HK-2 (cell line): ENCODE measurements around the gene WSCD2.

Experiments
- DNase-seq: peaks from one replicate; pipeline ENCODE4 v3.0.0-alpha.2; 2018; ENCODE audit not compliant: unreplicated experiment

The WSCD2 gene

DNA sequence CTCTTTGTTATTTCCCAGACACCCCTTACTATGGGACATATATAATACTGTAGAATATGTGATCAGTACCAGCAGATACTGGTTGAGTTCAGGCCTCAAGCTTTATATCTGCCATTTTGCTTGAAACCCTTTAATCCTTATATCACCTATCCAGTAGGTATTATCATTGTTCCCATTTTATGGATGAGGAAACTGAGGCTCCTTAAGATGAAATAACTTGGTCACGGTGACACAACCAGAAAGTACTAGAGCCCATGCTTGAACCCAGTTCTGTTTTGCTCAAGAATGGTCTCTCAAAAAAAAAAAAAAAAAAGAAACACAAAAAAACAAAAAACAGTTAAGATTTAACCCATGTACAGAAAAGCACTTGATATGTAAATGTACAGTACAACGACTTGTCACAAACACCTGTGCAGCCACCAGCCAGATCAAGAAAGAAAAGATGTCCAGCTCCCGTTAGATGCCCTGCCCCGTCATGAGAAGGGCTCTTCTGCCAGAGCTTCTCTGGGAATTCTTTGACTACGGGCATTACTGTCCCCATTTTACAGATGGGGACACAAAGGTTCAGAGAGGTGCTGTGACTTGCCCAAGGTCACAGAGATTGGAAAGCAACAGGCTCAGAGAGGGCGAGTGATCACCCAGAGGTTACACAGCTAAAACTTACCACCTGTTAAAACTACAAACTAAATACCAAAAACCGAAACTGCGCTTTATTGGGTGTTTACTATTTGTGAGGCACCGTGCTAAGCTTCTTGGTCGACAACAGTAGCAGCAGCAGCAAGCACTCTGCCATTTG, 669 bp upstream of the WSCD2 start:
- DNase-seq = no peak

DNA sequence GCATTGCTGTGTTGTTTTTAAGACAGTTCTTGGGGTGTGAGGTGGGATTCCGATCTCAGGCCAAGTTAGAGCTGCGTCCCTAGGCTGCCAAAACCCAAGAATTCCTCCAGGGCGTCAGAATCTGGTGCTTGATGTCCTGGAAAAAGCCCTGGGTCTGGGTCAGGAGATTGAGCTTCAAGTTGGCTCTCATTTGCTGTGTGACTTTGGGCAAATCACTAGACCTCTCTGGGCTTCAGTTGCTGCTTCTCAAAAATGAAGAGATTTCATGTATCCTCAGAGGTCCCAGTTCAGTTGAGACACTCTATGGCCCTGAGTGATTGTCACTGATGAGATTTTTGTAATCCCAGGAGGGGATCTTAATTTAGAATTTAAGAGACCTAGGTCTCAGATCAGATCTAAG, 1.9 kb downstream of the WSCD2 start:
- no peak for DNase-seq

DNA sequence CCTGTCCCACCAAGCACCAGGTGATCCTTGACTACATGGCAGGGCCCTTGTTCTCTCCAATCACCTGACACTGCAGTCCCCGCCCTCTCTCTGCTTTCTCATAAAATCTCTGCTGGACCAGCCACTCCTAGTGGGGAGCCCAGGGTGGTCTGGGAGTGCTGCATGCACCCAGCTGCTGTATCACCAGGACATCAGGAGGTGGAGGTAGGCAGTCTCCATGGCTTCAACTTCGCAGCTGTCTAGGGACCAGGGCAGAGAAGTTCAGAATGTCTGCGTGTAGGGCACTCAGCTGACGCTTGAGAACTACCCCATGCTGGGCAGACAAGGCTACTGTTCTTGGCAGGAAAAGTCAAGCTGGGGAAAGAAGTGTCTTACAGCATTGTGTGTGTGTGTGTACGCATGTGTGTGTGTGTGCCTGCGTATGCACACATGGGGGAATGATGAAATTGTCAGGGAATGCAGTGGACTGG, 2.6 kb downstream of the WSCD2 start:
- no peak for DNase-seq

DNA sequence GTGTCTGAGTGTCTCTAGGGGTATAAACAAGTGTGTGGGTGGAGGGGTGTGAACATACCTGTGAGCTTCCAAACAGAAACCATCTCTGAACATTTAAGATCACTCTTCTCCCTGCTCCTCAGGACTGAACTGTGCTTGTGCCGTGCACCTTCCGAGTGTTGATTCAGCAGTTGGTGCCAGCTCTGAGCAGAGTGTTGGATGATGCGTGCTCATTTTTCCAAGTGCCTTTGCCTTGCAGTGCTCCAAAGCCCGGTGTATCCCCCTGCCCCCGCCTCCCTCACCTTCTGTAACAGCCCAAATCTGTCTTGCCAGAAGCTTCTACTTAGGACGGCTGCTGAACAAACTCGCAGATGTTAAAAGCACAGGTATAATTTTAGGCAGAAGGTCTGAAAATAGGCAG, 4.4 kb downstream of the WSCD2 start:
- DNase-seq = no peak

DNA sequence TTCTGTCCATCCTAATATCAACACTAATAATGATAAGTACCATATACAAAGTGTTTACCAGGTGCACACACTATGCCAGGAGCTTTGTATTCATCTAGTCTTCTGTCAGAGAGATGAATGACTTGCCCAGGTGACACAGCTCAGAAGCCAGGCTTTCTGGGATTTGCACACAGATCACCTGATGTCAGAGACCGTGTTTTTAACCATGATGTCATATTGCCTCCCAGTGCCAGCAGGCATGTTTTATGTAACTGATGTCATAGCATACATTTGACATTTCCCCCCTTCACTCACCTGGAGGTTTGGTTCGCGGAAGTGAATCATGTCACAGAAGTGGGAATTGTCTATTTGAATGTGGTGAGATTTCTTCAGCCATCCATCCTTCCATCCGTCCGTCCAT, 5.7 kb downstream of the WSCD2 start:
- DNase-seq = no peak

DNA sequence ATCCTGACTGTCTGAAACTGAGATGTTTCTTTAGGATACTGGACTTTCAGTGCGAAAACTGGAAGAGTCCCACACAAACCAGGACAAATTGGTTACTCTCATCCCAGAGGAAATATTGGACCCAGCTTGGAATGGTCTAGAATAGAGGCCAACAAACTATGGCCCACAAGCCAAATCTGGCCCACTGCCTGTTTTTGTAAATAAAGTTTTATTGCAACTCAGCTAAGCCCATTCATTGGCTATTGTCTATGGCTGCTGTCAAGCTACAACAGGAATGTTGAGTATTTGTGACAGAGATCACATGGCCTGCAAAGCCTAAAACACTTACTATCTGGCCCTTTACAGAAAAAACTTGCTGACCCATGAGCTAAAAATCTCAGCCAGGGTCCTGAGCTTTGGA, 6.5 kb downstream of the WSCD2 start:
- DNase-seq = no peak

DNA sequence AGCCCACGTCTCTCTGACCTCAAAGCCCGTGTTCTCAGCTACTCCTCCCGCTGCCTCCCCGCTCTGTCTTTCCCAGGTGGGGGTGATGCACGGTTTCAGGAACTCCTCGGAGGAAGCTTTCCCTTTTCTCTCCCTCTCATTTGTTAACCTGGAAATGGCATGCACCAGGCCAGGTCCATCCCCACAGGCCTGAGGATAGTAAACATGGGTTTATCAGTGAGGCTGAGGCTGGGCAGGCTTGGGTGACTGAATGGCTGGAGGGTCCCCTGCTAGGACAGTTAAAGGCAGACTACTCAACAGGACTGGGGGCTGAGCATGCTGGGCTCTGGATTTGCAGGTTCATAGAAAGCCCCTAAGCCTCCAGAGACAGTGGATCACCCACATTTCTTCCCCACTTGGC, 7.6 kb downstream of the WSCD2 start:
- DNase-seq = no peak

DNA sequence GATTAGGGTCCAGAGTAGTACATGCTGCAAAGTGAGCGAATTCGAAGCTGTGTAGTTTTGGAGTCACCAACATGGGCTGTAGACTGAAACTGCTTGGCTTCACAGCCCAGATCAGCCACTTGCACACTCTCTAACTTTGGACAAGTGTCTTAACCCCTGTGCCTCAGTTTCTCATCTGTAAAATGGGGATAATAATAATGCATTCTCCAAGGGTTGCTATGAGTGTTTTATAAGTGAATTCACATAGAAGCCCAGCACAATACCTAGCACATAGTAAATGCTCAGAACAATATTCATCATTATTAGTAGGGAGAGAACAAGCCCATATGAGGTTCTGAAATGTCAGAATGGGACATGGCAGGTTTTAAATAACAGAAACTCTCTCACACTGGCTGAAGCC, 10.4 kb downstream of the WSCD2 start:
- DNase-seq = no peak

DNA sequence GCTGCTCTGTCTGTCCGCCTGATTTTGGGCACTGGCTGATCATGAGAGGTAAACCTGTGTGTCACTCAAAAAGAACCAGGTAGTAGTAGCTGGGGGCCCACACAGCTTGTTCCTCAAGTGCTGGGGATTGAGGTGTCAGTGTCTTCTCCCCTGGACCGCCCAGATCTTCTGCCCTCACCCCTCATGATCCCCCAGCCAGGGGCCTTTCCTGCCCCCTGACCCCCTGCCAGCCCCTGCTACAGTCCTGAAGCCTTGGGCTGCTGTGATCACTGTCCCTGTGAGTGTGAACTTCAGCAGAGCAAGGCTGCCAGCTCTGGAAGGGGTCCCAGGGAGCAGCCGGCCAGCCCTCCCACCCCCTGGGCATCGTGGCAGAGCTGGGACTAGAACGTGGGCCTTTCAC, 11.4 kb downstream of the WSCD2 start:
- no peak for DNase-seq

DNA sequence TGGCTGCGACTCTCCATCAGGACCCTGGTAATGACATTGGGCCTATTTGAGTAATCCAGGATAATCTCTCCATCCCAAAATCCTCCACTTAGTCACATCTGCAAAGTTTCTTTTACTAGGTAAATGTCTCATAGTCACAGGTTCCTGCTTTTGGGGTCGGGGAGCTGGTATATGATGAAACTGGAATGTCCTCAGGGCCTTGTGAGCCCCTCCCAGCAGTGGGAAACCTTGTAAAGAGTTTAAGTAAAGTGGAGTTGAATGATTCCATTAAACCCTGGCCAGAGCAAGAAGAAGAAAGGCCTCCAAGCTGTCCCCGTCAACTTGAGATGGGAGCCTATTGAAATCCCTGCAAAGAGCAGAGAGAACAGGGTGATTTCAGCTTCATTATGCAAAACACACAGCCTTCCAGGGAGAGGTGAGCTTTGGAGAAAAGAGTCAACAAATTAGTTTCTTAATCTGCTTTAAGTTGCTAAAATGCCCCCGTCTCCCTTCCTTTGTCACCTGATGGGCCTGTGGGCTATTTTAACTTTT, 12.6 kb downstream of the WSCD2 start:
- no peak for DNase-seq

DNA sequence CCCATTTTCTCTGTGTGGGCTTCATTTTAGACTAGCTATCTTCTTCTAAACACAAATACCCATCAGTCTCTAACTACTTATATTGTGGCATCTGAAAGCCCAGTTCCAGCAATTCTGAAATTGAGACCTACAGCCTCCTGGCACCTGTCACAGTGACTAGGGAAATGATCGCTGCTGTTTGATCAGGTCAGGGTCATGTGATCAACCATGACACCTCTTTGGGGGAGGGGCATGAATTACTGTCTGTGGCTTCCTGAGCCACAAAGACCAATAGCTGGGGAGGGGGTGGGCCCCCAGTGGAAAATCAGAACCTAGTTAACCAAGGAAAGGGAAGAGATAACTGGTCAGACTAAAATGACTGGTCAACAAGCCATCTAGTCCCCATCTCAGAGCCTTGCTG, 14.1 kb downstream of the WSCD2 start:
- no peak for DNase-seq

DNA sequence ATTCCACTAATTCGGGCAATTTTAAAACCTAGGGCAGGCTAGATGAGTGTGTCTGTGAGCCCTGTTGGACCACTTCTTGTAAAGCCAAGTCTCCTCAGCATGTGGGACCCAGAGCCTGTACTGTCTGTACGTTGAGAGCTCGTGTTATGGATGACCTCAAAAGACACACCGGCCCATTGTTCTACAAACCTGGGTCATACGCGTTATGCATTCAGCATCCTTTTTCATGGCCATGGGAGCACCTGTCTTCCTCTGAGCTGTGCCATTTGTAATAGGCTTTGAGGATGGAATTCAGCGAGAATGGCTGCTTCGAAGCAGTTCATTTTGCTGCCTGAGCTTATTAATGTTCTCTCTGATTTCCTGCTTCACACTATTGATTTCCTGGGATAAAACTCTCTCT, 15.0 kb downstream of the WSCD2 start:
- DNase-seq = no peak

DNA sequence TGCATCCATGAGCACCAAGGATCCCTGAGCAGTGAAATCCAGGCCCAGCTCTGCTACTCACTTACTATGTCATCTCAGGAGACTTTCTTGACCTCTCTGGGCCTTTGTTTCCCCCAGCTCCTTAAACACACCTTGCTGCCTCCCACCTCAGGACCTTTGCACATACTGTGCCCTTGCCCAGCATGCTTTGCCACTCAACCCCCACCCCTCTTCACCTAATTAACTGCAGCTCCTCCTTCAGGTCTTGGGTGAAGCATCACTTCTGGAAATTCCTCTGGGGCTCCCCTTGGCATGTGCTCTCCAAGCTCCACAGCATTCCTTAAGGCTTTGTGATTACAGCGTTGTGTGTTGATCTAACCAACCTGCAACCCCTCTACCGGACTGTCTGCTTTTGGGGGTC, 15.9 kb downstream of the WSCD2 start:
- DNase-seq = no peak

DNA sequence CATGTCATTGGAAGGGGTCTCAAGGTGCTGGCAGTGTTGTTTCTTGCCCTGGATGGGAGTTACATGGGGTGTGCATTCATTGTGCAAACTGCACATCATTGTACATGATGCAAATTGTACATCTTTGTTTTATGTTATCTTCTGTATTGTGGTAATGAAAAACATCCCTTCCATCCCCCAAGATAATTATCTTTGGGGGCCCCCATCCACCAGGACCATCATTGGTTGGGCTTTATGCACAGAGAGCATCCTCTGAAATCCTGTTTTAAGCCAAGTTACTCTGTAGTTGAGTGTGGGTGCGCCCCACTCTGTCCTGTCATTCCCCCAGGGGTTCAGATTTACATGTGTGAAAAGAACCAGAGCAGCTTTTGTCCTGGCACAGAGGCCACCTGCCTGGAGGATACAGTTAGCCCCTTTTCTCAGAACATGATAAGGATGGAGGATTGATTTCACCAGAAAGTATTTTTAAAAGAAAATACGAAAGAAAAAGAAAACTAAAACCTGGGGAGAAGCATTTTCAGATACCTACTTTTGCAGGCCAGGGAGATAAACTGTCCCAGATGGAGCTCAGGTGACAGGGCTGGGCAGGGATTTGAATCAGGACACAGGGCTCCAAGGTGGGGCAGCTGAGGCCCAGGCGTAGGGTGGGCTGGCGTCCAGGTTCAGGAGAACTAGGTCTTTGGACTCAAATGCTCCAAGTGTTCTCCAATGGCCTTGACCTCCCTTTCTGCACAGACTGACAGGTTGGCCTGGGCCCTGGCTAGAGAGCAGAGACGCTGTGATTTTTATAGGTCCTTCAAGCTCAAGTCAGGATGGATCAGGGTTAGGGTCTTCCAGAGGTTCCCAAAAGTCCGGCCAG, 17.2 kb downstream of the WSCD2 start:
- no peak for DNase-seq

DNA sequence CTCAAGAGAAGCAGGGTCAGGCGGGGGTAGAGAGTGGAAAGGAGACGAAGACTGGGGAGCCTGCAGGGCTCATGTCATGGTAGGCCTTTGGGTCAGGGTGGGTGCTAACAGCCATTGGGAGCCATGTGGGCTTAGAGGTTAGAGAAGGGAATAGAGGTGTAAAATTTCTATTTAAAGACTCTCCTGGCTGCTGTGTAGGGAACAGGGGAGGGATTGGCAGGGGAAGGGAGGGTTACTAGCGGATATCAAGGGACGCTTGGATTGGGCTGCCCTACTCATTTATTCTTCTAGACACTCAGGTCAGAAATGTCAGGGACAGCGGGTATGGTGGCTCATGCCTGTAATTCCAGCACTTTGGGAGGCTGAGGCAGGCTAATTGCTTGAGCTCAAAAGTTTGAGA, 18.2 kb downstream of the WSCD2 start:
- no peak for DNase-seq

DNA sequence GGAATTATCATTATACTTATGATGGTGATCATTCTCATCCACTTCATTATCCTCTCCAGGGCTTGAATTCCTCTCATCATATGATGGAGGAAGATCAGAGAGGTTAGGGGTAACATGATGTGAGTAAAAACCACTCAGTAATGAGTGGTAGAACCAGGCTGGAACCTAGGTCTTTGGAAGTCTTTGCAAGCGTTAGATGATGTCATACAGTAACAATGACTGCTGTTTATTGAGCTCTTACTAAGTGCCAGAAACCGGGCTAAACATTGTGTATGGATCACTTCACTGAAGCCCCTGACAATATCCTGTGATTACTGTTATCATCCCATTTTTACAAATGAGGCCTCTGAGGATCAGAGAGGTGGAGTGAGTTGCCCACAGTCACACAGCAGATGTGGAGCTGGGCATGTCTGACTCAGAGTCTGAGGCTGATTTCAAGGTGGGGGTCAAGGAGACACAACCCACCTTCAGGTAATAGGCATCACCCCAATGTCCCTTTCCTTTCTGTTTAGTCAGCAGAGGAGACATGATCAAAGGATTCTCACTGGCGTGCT, 19.5 kb downstream of the WSCD2 start:
- DNase-seq = no peak

DNA sequence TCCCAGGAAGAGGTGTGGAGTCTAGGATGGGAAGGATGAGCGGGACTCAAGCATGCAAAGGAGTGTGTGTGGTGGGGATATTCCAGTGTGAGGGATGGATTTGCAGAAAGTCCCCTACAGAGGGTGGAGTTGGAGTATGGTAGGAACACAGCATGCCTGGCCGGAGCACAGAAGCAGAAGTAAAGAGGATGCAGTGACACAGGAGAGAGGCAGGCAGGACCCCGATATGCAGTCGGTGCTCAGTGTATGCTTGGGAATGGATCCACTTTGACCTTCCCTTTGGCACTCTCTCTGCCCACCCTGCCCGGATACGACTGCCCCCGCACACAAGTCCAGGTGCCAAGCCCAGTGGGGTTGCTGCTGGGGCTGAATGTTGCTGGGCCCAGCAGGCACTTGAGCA, 21.3 kb downstream of the WSCD2 start:
- no peak for DNase-seq

DNA sequence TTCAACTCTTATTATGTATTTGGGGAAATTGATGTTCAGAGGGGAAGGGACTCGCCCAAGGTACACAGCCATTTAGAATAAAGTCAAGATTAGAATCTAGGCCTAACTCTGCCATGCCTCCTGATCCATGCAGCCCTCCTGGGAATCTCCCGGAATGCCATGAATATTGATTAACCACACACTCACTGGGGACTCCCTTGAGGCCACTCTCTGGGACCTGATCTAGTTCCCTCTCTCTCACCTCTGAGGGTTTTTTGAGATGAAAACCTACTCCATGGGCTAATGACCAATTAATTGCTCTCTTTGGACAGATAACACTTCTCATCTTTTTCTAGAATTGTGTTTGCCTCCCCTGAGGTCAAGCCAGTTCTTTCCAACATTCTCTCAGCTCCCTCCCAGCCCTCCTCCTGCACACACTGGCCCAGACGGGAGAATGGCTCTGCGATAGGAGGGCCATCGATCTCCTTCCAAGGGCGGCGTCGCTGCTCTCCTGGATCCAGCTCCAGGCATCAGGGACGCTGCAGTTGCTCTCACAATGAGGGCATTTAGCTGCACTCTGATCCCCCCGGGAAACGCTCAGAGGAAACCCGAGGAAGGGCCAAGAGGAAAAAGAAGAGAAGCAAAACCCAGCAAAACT, 22.6 kb downstream of the WSCD2 start:
- DNase-seq = no peak

DNA sequence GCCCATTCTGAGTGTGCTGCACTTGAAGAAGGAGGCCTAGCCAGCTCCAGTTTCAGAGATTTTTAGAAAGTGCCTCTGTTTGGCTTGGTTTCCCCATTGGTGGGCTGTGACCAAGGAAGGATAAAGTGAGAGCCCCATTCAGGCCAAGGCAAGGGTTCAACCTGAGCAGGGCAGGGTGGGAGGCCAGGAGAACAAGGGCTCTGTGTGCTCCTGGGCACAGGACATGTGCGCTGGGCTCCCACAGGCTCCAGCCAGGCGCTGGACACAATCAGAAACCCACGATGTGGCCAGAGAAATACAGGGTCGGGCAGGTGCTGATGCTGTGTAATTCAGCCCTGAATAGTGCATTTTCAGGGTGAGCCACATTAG, 23.1 kb downstream of the WSCD2 start:
- no peak for DNase-seq

DNA sequence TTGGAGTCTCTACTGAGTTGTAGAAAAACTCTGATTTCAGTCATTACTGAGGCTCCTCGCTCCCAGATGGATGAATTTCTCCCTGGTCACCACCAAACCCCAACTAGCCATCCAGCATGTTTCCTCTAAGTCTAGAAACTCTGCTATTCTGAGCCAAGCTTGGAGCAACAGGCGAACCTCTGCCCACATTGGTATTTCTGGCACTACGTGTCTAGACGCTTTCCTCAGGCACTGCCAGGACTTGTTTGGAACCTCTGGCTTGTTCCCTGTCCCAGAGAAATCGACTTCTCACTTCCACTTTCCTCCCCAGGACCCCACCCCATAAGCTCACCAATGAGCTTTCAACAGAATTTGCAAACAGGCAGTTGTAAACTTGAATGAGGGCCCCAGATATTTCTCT, 27.6 kb downstream of the WSCD2 start:
- no peak for DNase-seq

DNA sequence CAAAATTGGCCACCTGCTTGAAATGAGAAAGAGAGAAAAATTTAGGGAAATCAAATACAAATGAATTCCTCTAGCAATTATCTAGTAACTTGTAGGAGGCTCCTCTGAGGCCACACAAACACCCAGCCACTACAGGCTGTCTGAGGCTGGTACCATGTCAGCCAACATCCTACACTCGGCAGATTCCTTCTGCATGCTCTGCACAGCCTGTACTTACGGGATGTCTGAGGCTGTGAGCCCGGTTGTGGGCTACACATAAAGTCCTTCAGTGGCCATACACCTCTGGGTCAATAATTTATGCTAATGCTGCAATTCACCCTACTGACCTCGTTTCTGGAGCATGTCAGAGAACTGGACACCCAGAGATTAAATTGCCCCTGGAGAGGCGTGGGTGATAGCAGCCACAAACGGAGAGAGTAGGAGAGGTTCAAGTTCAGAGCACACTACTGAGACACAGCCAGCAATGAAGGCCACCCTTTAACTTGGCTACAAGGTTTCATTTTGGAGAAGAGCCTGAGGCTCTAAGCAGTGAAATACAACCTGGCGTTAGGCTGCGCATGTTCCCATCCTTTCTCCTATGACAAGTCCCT, 28.9 kb downstream of the WSCD2 start:
- no peak for DNase-seq

DNA sequence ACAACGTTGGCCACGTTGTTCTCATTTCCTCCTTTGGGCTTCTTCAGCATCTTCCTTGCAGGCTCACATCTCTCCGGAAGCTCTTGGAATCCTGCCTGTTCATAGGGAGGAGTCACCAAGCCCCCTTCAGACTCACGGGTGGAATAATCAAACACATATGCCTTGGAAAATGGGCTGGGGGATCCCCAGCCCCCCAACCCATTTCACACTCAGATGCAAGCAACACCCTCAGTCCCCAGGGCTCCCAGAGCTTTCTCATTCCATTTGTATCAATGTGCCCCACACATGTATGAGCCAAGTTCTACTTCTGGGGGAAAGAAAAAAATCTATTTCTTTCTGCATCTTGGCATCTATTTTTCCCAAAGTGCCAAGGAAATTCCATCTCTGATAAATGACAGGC, 33.1 kb downstream of the WSCD2 start:
- DNase-seq = no peak
